ENCODE results near the gene SIX4.

DNA sequence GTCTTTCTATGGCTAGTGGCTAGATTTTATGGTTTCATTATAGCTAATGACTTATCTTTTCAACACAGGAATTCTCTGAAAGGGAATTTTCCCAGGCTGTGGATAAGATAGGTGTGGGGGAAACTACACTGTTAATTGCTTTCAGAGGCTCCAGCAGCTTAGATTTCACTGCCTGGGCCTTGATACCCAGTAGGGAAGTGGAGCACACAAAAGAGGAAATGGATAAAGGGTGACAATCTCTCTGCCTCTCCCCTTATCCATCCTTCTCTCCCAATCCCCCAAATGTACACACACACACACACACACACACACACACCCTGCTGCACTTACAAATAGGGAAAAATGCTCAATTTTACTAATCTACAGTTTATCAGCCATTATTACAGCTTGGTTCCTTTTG is 19.1 kb downstream of the SIX4 start:
- TF ChIP-seq, protein P1, sequence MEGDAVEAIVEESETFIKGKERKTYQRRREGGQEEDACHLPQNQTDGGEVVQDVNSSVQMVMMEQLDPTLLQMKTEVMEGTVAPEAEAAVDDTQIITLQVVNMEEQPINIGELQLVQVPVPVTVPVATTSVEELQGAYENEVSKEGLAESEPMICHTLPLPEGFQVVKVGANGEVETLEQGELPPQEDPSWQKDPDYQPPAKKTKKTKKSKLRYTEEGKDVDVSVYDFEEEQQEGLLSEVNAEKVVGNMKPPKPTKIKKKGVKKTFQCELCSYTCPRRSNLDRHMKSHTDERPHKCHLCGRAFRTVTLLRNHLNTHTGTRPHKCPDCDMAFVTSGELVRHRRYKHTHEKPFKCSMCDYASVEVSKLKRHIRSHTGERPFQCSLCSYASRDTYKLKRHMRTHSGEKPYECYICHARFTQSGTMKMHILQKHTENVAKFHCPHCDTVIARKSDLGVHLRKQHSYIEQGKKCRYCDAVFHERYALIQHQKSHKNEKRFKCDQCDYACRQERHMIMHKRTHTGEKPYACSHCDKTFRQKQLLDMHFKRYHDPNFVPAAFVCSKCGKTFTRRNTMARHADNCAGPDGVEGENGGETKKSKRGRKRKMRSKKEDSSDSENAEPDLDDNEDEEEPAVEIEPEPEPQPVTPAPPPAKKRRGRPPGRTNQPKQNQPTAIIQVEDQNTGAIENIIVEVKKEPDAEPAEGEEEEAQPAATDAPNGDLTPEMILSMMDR (IDR thresholded peaks at IDR 0.05): no peak
- no peak for TF ChIP-seq POLR2A (IDR thresholded peaks at IDR 0.05)

All from prostate gland (tissue), 2 donors.